ENCODE data around the gene CRP. TPM values are rescaled to one million over a fixed set of nuclear protein-coding genes. Genes with fewer than 3 reads are reported as not detected.

CRP gene
- total RNA-seq, 1 donor from 2014 or later = not detected

GRCh38 chr1:159707472-159708260 is 6.7 kb downstream of the CRP start:
- Mint-ChIP-seq H3K27me3 (ENCODE audit: low read depth) (no peaks in the 10 kb centered on the region), H3K4me3 (no peak overlapping the region), H3K27ac (no peak overlapping the region), H3K4me1 (no peaks in the 10 kb centered on the region), H3K36me3 (no peaks in the 10 kb centered on the region), H3K9me3 (peaks cover 41% of the 10 kb centered on the region)
- TF ChIP-seq, protein P1, sequence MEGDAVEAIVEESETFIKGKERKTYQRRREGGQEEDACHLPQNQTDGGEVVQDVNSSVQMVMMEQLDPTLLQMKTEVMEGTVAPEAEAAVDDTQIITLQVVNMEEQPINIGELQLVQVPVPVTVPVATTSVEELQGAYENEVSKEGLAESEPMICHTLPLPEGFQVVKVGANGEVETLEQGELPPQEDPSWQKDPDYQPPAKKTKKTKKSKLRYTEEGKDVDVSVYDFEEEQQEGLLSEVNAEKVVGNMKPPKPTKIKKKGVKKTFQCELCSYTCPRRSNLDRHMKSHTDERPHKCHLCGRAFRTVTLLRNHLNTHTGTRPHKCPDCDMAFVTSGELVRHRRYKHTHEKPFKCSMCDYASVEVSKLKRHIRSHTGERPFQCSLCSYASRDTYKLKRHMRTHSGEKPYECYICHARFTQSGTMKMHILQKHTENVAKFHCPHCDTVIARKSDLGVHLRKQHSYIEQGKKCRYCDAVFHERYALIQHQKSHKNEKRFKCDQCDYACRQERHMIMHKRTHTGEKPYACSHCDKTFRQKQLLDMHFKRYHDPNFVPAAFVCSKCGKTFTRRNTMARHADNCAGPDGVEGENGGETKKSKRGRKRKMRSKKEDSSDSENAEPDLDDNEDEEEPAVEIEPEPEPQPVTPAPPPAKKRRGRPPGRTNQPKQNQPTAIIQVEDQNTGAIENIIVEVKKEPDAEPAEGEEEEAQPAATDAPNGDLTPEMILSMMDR (IDR thresholded peaks at IDR 0.05; ENCODE audit: unreplicated experiment) = no peak
- DNase-seq (ENCODE audit: low spot score in 2 of 2, unreplicated experiment in 2 of 2) = no peak

DNA sequence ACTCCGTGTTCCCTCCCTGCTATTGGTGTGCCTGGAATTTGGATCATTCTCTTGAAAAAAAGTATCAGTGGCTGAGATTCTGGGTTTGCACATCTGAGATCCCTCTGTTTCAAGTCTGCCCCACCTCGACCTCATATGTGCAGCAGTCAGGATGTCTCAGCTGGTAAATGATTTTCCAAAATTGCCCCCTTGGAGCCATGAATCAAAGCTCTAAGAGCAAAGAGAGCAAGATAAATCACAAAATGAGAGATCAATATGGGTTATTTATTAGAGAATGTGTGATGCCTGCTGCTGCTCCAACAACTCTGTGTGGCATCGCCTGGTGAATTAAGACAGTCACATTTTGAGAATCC is 8.5 kb downstream of the CRP start:
- no peaks in the 10 kb centered on the region for H3K4me1 Mint-ChIP-seq
- H3K9me3 Mint-ChIP-seq = peaks cover 34% of the 10 kb centered on the region
- no peak overlapping the region for H3K27ac Mint-ChIP-seq
- no peak for DNase-seq (ENCODE audit: low spot score in 2 of 2, unreplicated experiment in 2 of 2)
- no peaks in the 10 kb centered on the region for H3K36me3 Mint-ChIP-seq
- no peak overlapping the region for H3K4me3 Mint-ChIP-seq
- TF ChIP-seq, protein P1 (IDR thresholded peaks at IDR 0.05; ENCODE audit: unreplicated experiment) = no peak
- no peaks in the 10 kb centered on the region for H3K27me3 Mint-ChIP-seq (ENCODE audit: low read depth)

GRCh38 chr1:159705251-159705903 is 9.0 kb downstream of the CRP start:
- TF ChIP-seq, protein P1 (IDR thresholded peaks at IDR 0.05; ENCODE audit: unreplicated experiment) = no peak
- Mint-ChIP-seq H3K9me3 (peaks cover 33% of the 10 kb centered on the region), H3K4me3 (no peak overlapping the region), H3K4me1 (no peaks in the 10 kb centered on the region), H3K27ac (no peak overlapping the region), H3K36me3 (no peaks in the 10 kb centered on the region), H3K27me3 (ENCODE audit: low read depth) (no peaks in the 10 kb centered on the region)
- DNase-seq (ENCODE audit: low spot score in 2 of 2, unreplicated experiment in 2 of 2) = no peak

DNA sequence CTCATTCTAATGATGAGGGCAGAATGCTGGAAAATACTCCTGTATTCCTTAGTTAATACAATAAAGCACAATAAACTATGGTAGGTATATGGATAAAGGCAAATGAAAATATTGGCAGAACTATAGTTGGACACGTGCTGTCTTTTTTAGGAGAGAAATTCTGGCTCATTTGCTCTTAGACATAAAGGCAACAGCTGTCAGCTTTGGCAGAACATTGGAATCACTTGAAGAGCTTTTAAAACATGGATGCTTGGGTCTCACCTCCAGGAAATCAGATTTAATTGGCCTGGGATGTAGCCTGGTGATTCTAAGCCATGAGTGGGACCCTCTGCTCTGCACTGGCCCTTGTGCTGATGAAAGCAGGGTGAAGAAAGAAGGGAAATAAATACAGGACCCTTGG is 9.9 kb downstream of the CRP start:
- Mint-ChIP-seq H3K4me3 (no peak overlapping the region), H3K27me3 (ENCODE audit: low read depth) (no peaks in the 10 kb centered on the region), H3K36me3 (no peaks in the 10 kb centered on the region), H3K27ac (no peak overlapping the region), H3K9me3 (peaks cover 34% of the 10 kb centered on the region), H3K4me1 (no peaks in the 10 kb centered on the region)
- DNase-seq (ENCODE audit: low spot score in 2 of 2, unreplicated experiment in 2 of 2) = no peak
- TF ChIP-seq, protein P1 (IDR thresholded peaks at IDR 0.05; ENCODE audit: unreplicated experiment) = no peak

- TF ChIP-seq, protein P1 (IDR thresholded peaks at IDR 0.05; ENCODE audit: unreplicated experiment) = no peak
- no peaks in the 10 kb centered on the region for H3K27me3 Mint-ChIP-seq (ENCODE audit: low read depth)
- no peaks in the 10 kb centered on the region for H3K4me1 Mint-ChIP-seq
- no peak overlapping the region for H3K4me3 Mint-ChIP-seq
- no peaks in the 10 kb centered on the region for H3K36me3 Mint-ChIP-seq
- H3K9me3 Mint-ChIP-seq = peaks cover 33% of the 10 kb centered on the region
- DNase-seq (ENCODE audit: low spot score in 2 of 2, unreplicated experiment in 2 of 2) = no peak
- H3K27ac Mint-ChIP-seq = no peak overlapping the region
These were observed 14.1 kb downstream of the CRP start for GRCh38 chr1:159700312-159700711.

Measured in mesothelial cell of epicardium (in vitro differentiated cells).